KOPT-K1 (cell line): ENCODE data around the gene HDAC9.
"Not testable (repeated sequence)": the region's sequence is repeated elsewhere in the genome, so short reads cannot be mapped to it uniquely, and the experiment has no call there.

Source experiments
- H3K27ac ChIP-seq: fragments of 200-600 bp; sonication (generic); 2 replicates; pipeline ENCODE4 v1.5.1; 2016; ENCODE audit warnings: antibody characterized with exemption, mild to moderate bottlenecking, low read depth, low read length; ENCODE audit not compliant: poor library complexity, severe bottlenecking
- H3K36me3 ChIP-seq: fragments of 200-600 bp; sonication (generic); 2 replicates; pipeline ENCODE4 v1.5.1; 2017; ENCODE audit warnings: antibody characterized with exemption, mild to moderate bottlenecking, low read length, moderate library complexity; ENCODE audit not compliant: insufficient read depth
- H3K9me3 ChIP-seq: fragments of 200-600 bp; sonication (generic); 2 replicates; pipeline ENCODE4 v1.5.1; 2017; ENCODE audit warnings: antibody characterized with exemption, low read length, mild to moderate bottlenecking; ENCODE audit not compliant: insufficient read depth, poor library complexity, severe bottlenecking

Gene HDAC9

GRCh38 chr7:18694484-18694883 lies 198.9 kb downstream of the HDAC9 start:
- H3K27ac ChIP-seq = no peak overlapping the region
- H3K36me3 ChIP-seq = no peaks in the 10 kb centered on the region
- H3K9me3 ChIP-seq = no peaks in the 10 kb centered on the region

GRCh38 chr7:18694911-18695310 lies 199.4 kb downstream of the HDAC9 start:
- Histone ChIP-seq H3K9me3 (no peaks in the 10 kb centered on the region), H3K27ac (no peak overlapping the region), H3K36me3 (no peaks in the 10 kb centered on the region)

- Histone ChIP-seq H3K36me3 (no peaks in the 10 kb centered on the region), H3K27ac (no peak overlapping the region), H3K9me3 (no peaks in the 10 kb centered on the region)
These were observed 202.7 kb downstream of the HDAC9 start for GRCh38 chr7:18698258-18698734.

- H3K27ac ChIP-seq = no peak overlapping the region
- no peaks in the 10 kb centered on the region for H3K36me3 ChIP-seq
- no peaks in the 10 kb centered on the region for H3K9me3 ChIP-seq
These were observed 204.6 kb downstream of the HDAC9 start for GRCh38 chr7:18700147-18700546.

- Histone ChIP-seq H3K36me3 (no peaks in the 10 kb centered on the region), H3K9me3 (no peaks in the 10 kb centered on the region), H3K27ac (no peak overlapping the region)
These were observed 206.7 kb downstream of the HDAC9 start for GRCh38 chr7:18702071-18702829.

- Histone ChIP-seq H3K9me3 (no peaks in the 10 kb centered on the region), H3K36me3 (no peaks in the 10 kb centered on the region), H3K27ac (no peak overlapping the region)
These were observed 208.1 kb downstream of the HDAC9 start for GRCh38 chr7:18703685-18704084.

- Histone ChIP-seq H3K27ac (no peak overlapping the region), H3K9me3 (no peaks in the 10 kb centered on the region), H3K36me3 (no peaks in the 10 kb centered on the region)
These were observed 211.1 kb downstream of the HDAC9 start for GRCh38 chr7:18706670-18707069.

- H3K36me3 ChIP-seq = no peaks in the 10 kb centered on the region
- H3K27ac ChIP-seq = no peak overlapping the region
- no peaks in the 10 kb centered on the region for H3K9me3 ChIP-seq
These were observed 212.7 kb downstream of the HDAC9 start for GRCh38 chr7:18708204-18708603.

- H3K27ac ChIP-seq = no peak overlapping the region
- no peaks in the 10 kb centered on the region for H3K36me3 ChIP-seq
- no peaks in the 10 kb centered on the region for H3K9me3 ChIP-seq
These were observed 220.4 kb downstream of the HDAC9 start for GRCh38 chr7:18715988-18716387.

GRCh38 chr7:18721429-18721828 lies 225.9 kb downstream of the HDAC9 start:
- Histone ChIP-seq H3K9me3 (no peaks in the 10 kb centered on the region), H3K36me3 (no peaks in the 10 kb centered on the region), H3K27ac (no peak overlapping the region)

GRCh38 chr7:18724318-18724717 lies 228.8 kb downstream of the HDAC9 start:
- no peaks in the 10 kb centered on the region for H3K9me3 ChIP-seq
- no peaks in the 10 kb centered on the region for H3K36me3 ChIP-seq
- H3K27ac ChIP-seq = no peak overlapping the region

GRCh38 chr7:18727115-18727870 lies 231.7 kb downstream of the HDAC9 start:
- Histone ChIP-seq H3K27ac (no peak overlapping the region), H3K9me3 (no peaks in the 10 kb centered on the region), H3K36me3 (no peaks in the 10 kb centered on the region)

GRCh38 chr7:18736012-18736411 lies 240.5 kb downstream of the HDAC9 start:
- not testable (repeated sequence) for H3K9me3 ChIP-seq, H3K27ac ChIP-seq, H3K36me3 ChIP-seq

GRCh38 chr7:18740579-18740988 lies 245.0 kb downstream of the HDAC9 start:
- Histone ChIP-seq H3K36me3 (no peaks in the 10 kb centered on the region), H3K9me3 (no peaks in the 10 kb centered on the region), H3K27ac (no peak overlapping the region)

- H3K36me3 ChIP-seq = no peaks in the 10 kb centered on the region
- no peak overlapping the region for H3K27ac ChIP-seq
- no peaks in the 10 kb centered on the region for H3K9me3 ChIP-seq
These were observed 258.5 kb downstream of the HDAC9 start for GRCh38 chr7:18753972-18754610.
